Loucy (cell line): ENCODE measurements around the gene HEG1.
A peak's percentile ranks its signal among the peaks of the same experiment; 100 is the strongest.

Source experiments
- H2AFZ ChIP-seq: fragments of 200-600 bp; sonication (generic); 2 replicates; pipeline ENCODE4 v1.6.0; 2016; ENCODE audit warnings: antibody characterized with exemption, mild to moderate bottlenecking, low read length, moderate library complexity
- H3F3A ChIP-seq: fragments of 200-600 bp; 2 replicates; pipeline ENCODE4 v1.6.0; 2016; ENCODE audit warnings: antibody characterized with exemption, low read depth, mild to moderate bottlenecking
- H3K27me3 ChIP-seq: fragments of 200-600 bp; sonication (generic); 2 replicates; pipeline ENCODE4 v1.6.1; 2014; ENCODE audit warnings: low read length, mild to moderate bottlenecking; ENCODE audit not compliant: insufficient read depth, poor library complexity, severe bottlenecking
- H3K36me3 ChIP-seq: fragments of 200-600 bp; sonication (generic); 2 replicates; pipeline ENCODE4 v1.6.1; 2016; ENCODE audit warnings: low read length; ENCODE audit not compliant: insufficient read depth
- H3K4me1 ChIP-seq: fragments of 200-600 bp; sonication (generic); 2 replicates; pipeline ENCODE4 v1.5.1; 2014; ENCODE audit warnings: low read length, mild to moderate bottlenecking; ENCODE audit not compliant: insufficient read depth, poor library complexity, severe bottlenecking
- H3K4me2 ChIP-seq: fragments of 200-600 bp; sonication (generic); 2 replicates; pipeline ENCODE4 v1.6.0; 2014; ENCODE audit warnings: antibody characterized with exemption, low read length, low read depth, mild to moderate bottlenecking; ENCODE audit not compliant: poor library complexity, severe bottlenecking
- H3K4me3 ChIP-seq: fragments of 200-600 bp; sonication (generic); 2 replicates; pipeline ENCODE4 v1.5.1; 2014; ENCODE audit warnings: low read length, mild to moderate bottlenecking, mixed read lengths; ENCODE audit not compliant: poor library complexity, severe bottlenecking
- H3K79me2 ChIP-seq: fragments of 200-600 bp; sonication (generic); 2 replicates; pipeline ENCODE4 v1.6.1; 2014; ENCODE audit warnings: low read length; ENCODE audit not compliant: insufficient read depth
- H3K9ac ChIP-seq: fragments of 200-600 bp; sonication (generic); 2 replicates; pipeline ENCODE4 v1.6.0; 2014; ENCODE audit warnings: mild to moderate bottlenecking, low read depth, low read length, moderate library complexity; ENCODE audit not compliant: poor library complexity, severe bottlenecking
- H3K9me2 ChIP-seq: fragments of 200-600 bp; sonication (generic); replicated peaks from 2 replicates; pipeline ENCODE4 v1.6.1; 2016; ENCODE audit warnings: low read depth, low read length, mixed read lengths
- H3K9me3 ChIP-seq: fragments of 200-600 bp; sonication (generic); 2 replicates; pipeline ENCODE4 v1.6.1; 2014; ENCODE audit warnings: mild to moderate bottlenecking, antibody characterized with exemption, low read length, low read depth; ENCODE audit not compliant: insufficient read depth
- H4K20me1 ChIP-seq: fragments of 200-600 bp; sonication (generic); 2 replicates; pipeline ENCODE4 v1.6.0; 2014; ENCODE audit warnings: antibody characterized with exemption, low read length, mild to moderate bottlenecking; ENCODE audit not compliant: insufficient read depth, poor library complexity, severe bottlenecking
- CTCF ChIP-seq: fragments of 200-600 bp; sonication (generic); conservative IDR thresholded peaks from 2 replicates; pipeline ENCODE4 v1.5.1; 2014; ENCODE audit warnings: mild to moderate bottlenecking, antibody characterized with exemption, low read length
- EZH2phosphoT487 ChIP-seq: fragments of 200-600 bp; IDR thresholded peaks from 2 replicates; pipeline ENCODE4 v1.6.1; 2018; ENCODE audit warnings: antibody characterized with exemption, mild to moderate bottlenecking, moderate library complexity, borderline replicate concordance

The HEG1 gene

GRCh38 chr3:125061170-125061569, 5.4 kb upstream of the HEG1 start:
- no peak overlapping the region for H2AFZ ChIP-seq
- no peaks in the 10 kb centered on the region for H3K79me2 ChIP-seq
- H3K36me3 ChIP-seq = no peaks in the 10 kb centered on the region
- TF ChIP-seq CTCF = no peak
- no peak for TF ChIP-seq EZH2phosphoT487
- H3K9me3 ChIP-seq = no peaks in the 10 kb centered on the region
- H3F3A ChIP-seq = no peaks in the 10 kb centered on the region
- no peak overlapping the region for H3K4me3 ChIP-seq
- no peaks in the 10 kb centered on the region for H3K9me2 ChIP-seq
- H3K9ac ChIP-seq = no peak overlapping the region
- H3K4me1 ChIP-seq = no peaks in the 10 kb centered on the region
- peaks cover 22% of the 10 kb centered on the region for H3K27me3 ChIP-seq
- H4K20me1 ChIP-seq = no peaks in the 10 kb centered on the region
- no peak overlapping the region for H3K4me2 ChIP-seq

GRCh38 chr3:125059488-125060245, 3.9 kb upstream of the HEG1 start:
- Histone ChIP-seq H2AFZ (no peak overlapping the region), H3K4me1 (no peaks in the 10 kb centered on the region), H3K36me3 (no peaks in the 10 kb centered on the region), H3K79me2 (peaks cover 7% of the 10 kb centered on the region; the same call in 1 of the 2 replicates), H3K27me3 (peaks cover 22% of the 10 kb centered on the region), H3K9ac (no peak overlapping the region), H3K9me3 (no peaks in the 10 kb centered on the region), H3F3A (no peaks in the 10 kb centered on the region), H3K4me2 (no peak overlapping the region), H3K9me2 (no peaks in the 10 kb centered on the region), H3K4me3 (no peak overlapping the region), H4K20me1 (no peaks in the 10 kb centered on the region)
- TF ChIP-seq EZH2phosphoT487 (no peak), CTCF (peak; percentile 20)

GRCh38 chr3:125058959-125059358, 3.2 kb upstream of the HEG1 start:
- Histone ChIP-seq H3K9me3 (no peaks in the 10 kb centered on the region), H3K36me3 (no peaks in the 10 kb centered on the region), H3K9me2 (no peaks in the 10 kb centered on the region), H3K4me1 (peaks cover 5% of the 10 kb centered on the region), H3K4me2 (no peak overlapping the region), H2AFZ (no peak overlapping the region), H3F3A (no peaks in the 10 kb centered on the region), H3K4me3 (no peak overlapping the region), H3K27me3 (peaks cover 22% of the 10 kb centered on the region), H3K9ac (no peak overlapping the region), H3K79me2 (peaks cover 8% of the 10 kb centered on the region; the same call in 1 of the 2 replicates), H4K20me1 (no peaks in the 10 kb centered on the region)
- TF ChIP-seq EZH2phosphoT487 = no peak

GRCh38 chr3:125058529-125058928, 2.7 kb upstream of the HEG1 start:
- no peaks in the 10 kb centered on the region for H3K36me3 ChIP-seq
- no peaks in the 10 kb centered on the region for H3K9me3 ChIP-seq
- peaks cover 12% of the 10 kb centered on the region; the same call in 1 of the 2 replicates for H3K79me2 ChIP-seq
- no peaks in the 10 kb centered on the region for H3K9me2 ChIP-seq
- TF ChIP-seq EZH2phosphoT487 (no peak), CTCF (no peak)
- H3K4me1 ChIP-seq = peaks cover 9% of the 10 kb centered on the region
- no peak overlapping the region for H3K4me3 ChIP-seq
- H3F3A ChIP-seq = no peaks in the 10 kb centered on the region
- no peak overlapping the region for H2AFZ ChIP-seq
- no peak overlapping the region for H3K4me2 ChIP-seq
- peaks cover 19% of the 10 kb centered on the region for H3K27me3 ChIP-seq
- H3K9ac ChIP-seq = no peak overlapping the region
- no peaks in the 10 kb centered on the region for H4K20me1 ChIP-seq
